ENCODE measurements around the gene DDIT3.
A peak's percentile ranks its signal among the peaks of the same experiment; 100 is the strongest.

Gene DDIT3

DNA sequence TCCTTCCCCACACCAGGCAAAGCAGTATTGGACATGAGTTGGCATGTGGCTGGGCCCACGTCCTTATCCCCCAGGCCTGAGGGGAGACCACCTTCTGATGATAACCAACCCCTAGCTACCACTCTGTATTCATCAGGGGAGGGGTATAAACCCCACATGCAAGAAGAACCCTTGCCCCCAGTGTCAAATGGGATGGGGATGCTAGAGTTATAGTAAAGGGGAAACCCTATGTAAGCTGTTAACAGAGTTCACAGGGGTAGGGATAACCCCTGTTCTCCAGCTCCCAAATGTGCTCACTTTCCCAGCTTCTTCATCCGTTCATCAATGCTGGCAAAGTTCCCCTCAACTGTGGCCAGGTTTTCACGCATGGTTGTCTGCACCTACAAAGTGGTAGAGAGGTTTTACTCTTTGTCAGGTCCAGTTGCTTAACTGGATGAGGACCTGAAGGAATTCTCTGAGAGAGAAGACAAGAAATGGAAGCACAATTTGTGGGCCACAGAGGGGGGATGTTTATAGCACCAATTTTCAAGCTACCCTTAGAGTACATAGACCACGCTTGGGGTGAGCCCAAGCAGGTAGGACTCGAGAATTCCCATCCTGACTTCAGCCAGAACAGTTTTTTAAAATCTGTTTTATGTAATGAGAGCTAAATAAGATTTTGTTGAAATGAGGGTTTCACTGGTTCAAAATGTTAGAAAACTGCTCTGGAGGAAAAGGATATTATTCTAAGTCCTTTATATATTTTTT is 10.3 kb upstream of the DDIT3 start:
- Mint-ChIP-seq H3K27ac (peak overlapping the region; percentile 54), H3K4me3 (no peak overlapping the region), H3K27me3 (ENCODE audit: low read depth, poor library complexity) (peaks cover 5% of the 10 kb centered on the region), H3K9me3 (no peaks in the 10 kb centered on the region), H3K4me1 (peaks cover 8% of the 10 kb centered on the region), H3K36me3 (ENCODE audit: low read depth) (peaks cover 58% of the 10 kb centered on the region)
- no peak for DNase-seq
- TF ChIP-seq, protein P1, sequence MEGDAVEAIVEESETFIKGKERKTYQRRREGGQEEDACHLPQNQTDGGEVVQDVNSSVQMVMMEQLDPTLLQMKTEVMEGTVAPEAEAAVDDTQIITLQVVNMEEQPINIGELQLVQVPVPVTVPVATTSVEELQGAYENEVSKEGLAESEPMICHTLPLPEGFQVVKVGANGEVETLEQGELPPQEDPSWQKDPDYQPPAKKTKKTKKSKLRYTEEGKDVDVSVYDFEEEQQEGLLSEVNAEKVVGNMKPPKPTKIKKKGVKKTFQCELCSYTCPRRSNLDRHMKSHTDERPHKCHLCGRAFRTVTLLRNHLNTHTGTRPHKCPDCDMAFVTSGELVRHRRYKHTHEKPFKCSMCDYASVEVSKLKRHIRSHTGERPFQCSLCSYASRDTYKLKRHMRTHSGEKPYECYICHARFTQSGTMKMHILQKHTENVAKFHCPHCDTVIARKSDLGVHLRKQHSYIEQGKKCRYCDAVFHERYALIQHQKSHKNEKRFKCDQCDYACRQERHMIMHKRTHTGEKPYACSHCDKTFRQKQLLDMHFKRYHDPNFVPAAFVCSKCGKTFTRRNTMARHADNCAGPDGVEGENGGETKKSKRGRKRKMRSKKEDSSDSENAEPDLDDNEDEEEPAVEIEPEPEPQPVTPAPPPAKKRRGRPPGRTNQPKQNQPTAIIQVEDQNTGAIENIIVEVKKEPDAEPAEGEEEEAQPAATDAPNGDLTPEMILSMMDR (IDR thresholded peaks at IDR 0.05), result no peak

DNA sequence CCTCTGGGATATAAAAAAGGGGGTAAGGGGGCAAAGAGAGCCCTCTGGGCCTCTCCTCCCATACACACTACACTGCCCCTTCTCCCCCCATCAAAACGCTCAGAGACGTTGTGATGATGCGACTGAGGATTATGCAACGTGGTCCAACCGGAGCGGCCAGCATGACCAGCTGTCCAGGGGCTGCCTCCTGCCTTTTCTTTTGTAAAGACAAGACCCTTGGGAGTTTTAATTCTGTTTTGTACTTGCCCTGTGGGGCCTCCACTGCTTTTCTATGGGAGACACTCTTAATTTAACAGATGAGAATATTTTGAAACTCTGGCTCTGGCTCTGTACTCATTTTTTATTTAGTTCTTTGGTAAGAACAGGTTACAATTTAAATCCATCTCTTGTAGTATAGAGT is 9.5 kb upstream of the DDIT3 start:
- H3K27ac Mint-ChIP-seq, result no peak overlapping the region
- H3K27me3 Mint-ChIP-seq (ENCODE audit: low read depth, poor library complexity), result peaks cover 5% of the 10 kb centered on the region
- no peaks in the 10 kb centered on the region for H3K9me3 Mint-ChIP-seq
- H3K36me3 Mint-ChIP-seq (ENCODE audit: low read depth), result peaks cover 51% of the 10 kb centered on the region
- H3K4me1 Mint-ChIP-seq, result peaks cover 16% of the 10 kb centered on the region
- H3K4me3 Mint-ChIP-seq, result no peak overlapping the region
- no peak for DNase-seq
- TF ChIP-seq, protein P1 (IDR thresholded peaks at IDR 0.05), result no peak

DNA sequence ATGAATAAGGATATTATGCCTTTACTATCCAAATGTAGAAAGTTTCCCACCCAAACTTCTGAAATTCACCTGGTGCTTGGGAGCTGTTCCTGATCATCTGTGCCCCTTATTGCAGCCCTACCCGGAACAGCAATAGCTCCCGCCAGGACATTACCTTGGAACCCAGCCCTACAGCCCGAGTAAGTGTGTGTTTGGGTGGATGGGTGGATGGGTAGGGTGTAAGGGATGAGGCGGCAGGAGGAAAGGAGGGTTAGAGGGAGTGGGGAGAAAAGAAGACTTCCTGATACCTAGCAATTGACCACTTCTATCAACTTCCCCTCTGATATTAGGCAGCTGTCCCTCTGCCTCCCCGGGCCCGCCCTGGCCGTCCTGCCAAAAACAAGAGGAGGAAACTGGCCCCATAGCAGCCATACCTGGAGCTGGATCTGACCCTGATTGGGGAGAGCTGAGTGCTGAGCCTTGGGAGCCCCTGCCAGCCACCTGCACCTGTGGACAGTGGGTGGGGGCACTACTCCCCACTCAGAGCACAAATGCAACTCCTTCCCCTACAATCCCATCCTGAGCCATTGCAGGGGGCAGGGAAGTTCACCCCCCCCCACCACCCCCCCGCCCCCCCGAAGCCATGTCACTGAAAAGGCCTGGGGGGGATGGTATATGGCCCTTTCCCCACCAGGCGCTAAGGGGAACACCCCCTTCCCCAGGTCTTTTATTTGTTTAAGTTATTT is 8.7 kb upstream of the DDIT3 start:
- Mint-ChIP-seq H3K4me1 (peaks cover 24% of the 10 kb centered on the region), H3K27ac (peak overlapping the region; percentile 58), H3K4me3 (no peak overlapping the region), H3K9me3 (no peaks in the 10 kb centered on the region), H3K36me3 (ENCODE audit: low read depth) (peaks cover 48% of the 10 kb centered on the region), H3K27me3 (ENCODE audit: low read depth, poor library complexity) (peaks cover 5% of the 10 kb centered on the region)
- no peak for DNase-seq
- TF ChIP-seq, protein P1 (IDR thresholded peaks at IDR 0.05), result no peak

DNA sequence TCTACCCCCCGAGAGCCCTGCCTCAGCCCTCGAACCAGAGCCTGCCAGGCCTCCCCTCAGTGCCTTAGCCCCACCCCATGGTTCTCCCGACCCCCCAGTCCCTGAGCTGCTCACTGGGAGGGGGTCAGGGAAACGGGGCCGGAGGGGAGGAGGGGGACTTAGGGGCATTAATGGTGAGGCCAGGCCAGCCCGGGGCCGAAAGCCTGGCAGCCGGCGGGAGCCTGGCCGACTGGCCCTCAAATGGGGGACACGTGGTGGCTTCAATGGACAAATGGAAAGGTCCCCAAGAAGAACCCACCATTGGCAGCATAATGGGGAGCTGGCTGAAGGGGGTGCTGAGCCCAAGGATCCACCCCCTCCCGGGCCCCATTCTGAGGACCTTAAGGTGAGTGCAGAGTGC is 7.9 kb upstream of the DDIT3 start:
- Mint-ChIP-seq H3K36me3 (ENCODE audit: low read depth) (peaks cover 40% of the 10 kb centered on the region), H3K4me1 (peaks cover 32% of the 10 kb centered on the region), H3K4me3 (no peak overlapping the region), H3K9me3 (no peaks in the 10 kb centered on the region), H3K27ac (no peak overlapping the region), H3K27me3 (ENCODE audit: low read depth, poor library complexity) (peaks cover 5% of the 10 kb centered on the region)
- no peak for DNase-seq
- TF ChIP-seq, protein P1 (IDR thresholded peaks at IDR 0.05), result no peak

DNA sequence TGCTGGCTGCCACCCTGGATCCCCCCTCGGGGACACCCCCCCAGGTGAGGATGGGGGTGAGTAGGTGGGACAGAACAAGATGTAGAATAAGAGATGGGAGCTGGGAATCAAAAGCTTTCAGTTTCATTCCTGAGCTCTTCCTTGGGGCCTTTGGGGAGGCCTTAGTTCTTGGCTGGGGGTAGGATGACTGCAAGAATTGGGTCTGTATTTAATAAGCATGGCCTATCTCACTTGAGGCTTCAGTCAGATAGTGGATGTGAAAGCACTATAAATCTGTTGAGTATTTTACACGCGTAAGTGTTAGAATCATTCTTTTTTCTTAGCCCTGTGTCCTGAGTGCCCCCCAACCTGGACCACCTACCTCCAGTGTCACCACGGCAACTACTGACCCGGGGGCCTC is 6.9 kb upstream of the DDIT3 start:
- peaks cover 36% of the 10 kb centered on the region for H3K4me1 Mint-ChIP-seq
- no peak for DNase-seq
- no peaks in the 10 kb centered on the region for H3K9me3 Mint-ChIP-seq
- peaks cover 5% of the 10 kb centered on the region for H3K27me3 Mint-ChIP-seq (ENCODE audit: low read depth, poor library complexity)
- no peak overlapping the region for H3K4me3 Mint-ChIP-seq
- H3K27ac Mint-ChIP-seq, result no peak overlapping the region
- H3K36me3 Mint-ChIP-seq (ENCODE audit: low read depth), result peaks cover 30% of the 10 kb centered on the region
- TF ChIP-seq, protein P1 (IDR thresholded peaks at IDR 0.05), result no peak

Data from nephron progenitor cell (in vitro differentiated cells).